NCI-H226 (cell line): Measurements from ENCODE around the gene ST8SIA4.
A peak's percentile ranks its signal among the peaks of the same experiment; 100 is the strongest.
"Not testable (repeated sequence)": the region's sequence is repeated elsewhere in the genome, so short reads cannot be mapped to it uniquely, and the experiment has no call there.

ENCODE experiments used
- DNase-seq: peaks from one replicate; pipeline ENCODE4 v3.0.0-alpha.2; 2015

ST8SIA4 gene

DNA sequence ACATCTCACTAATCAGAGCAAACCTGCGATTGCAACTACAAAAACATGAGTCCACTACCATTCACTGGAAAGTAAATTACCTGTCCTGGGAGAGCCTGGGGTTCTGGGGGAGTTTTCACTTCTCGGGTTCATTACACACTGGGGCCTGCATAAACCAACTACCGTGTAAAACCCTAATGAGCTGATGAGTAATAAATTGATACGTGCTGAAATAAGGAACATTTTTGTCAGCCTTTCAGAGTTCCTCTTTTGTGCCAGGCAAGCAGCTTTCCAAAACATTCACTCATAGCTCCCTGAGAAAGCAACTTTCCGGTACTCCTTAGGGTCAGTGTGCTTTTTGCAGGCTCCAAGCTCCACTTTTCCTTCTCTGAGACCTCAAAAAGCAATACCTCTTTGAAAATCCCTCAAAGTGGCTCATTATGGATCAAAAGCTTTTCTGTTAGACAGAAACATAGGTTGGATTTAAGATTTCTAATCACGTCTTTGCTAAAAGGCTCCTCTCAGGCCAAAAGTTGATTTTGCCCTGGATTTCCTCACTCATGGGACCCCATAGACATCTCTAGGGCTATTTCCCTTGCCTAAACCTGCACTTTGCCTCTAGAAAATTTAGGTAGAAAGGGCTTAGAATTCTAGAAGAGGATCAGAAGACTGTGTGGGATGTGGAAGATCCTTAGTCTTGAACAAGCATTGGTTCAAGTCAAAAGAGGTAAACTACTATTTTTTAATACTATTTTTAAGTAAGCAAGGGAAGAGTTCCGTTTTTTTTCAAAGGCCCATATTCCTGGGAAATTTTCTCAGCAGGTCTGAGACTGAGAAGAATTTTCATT lies 74.8 kb downstream of the ST8SIA4 start:
- DNase-seq = no peak

DNA sequence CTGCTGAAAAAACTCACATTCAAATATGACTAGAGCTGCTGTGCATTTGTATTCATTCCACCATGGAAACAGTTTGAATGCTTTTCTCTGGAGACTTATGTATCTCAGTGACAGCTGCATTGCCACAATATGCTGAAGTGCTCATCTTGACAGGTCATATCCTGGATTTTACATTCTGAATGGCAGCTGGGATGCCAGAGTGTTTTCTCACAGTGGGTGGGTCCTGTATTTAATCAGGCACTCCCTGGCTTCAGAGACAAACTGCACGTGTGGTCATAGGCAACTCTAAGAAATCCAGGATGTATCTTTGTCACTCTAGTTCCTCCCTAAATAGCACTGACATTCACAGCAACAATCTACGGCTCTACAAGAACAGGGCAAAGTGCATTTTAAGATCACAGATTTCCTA lies 75.6 kb downstream of the ST8SIA4 start:
- peak; percentile 12 for DNase-seq

DNA sequence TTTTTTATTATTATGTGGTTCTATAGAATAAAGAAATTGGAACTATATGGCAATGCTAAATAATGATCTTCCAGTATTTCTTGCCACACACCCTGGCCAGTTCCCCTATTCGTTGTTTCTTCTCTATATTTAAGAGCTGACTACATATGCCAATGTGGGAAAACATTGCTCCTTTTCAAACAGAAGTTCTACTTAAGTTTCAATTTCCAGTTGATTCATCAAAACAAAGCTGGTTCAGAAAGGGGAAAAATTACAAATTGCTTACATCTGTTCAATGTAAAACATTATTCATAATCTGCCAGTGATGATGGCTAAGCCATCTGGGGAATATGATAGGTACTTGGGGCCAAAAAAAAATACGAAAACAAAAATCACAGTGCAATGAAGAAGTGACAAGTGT lies 76.9 kb downstream of the ST8SIA4 start:
- DNase-seq = no peak

DNA sequence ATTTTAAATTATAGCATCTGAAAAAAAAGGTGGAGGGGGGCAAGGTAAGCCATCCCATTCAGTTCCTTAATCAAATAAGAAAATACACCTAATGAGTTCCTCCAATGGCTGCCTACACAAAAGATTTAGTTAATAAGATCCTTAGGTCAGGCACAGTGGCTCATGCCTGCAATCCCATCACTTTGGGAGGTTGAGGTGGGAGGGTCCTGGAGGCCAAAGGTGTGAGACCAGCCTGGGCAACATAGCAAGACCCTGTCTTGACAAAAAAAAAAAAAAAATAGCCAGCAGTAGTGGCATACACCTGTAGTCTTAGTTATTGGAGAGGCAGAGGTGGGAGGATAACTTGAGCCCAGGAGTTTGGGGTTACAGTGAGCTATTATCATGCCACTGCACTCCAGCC lies 78.4 kb downstream of the ST8SIA4 start:
- no peak for DNase-seq

DNA sequence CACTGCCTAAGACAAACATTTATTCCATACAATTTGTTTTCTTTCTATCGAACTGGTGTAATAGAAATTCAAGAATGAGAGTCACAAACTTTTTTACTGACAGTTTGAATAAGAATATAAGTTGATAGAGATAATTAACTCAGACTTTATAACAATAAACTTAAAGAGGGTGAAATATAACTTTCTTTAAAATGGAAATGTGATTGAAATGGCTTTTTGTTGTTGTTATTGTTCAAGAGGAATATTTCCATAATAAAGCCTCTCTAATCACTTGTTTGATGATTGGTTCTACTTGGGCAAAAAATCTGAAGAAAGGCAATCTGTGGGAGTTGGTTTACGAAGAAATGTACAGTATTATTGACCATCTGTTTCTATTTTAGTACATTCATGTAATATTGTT lies 79.3 kb downstream of the ST8SIA4 start:
- DNase-seq = no peak

DNA sequence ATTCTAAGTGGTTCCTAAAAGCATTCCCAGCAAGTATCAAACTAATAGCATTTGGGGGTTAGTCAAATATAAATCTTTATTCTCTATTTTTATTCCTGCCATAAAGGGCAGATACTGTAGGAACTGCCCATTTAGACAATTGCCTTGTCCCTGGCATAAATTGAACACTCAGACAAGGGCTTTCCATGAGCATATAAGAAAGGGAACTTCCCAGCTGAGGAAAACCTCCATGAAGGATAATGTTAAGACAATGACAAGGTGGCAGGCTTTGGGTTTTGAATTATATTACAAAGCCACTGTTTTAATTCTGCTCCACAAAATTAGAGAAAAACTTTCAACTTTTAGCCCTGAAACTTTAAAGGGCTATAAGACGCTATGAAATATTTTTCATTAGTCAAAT lies 81.3 kb downstream of the ST8SIA4 start:
- DNase-seq = no peak

DNA sequence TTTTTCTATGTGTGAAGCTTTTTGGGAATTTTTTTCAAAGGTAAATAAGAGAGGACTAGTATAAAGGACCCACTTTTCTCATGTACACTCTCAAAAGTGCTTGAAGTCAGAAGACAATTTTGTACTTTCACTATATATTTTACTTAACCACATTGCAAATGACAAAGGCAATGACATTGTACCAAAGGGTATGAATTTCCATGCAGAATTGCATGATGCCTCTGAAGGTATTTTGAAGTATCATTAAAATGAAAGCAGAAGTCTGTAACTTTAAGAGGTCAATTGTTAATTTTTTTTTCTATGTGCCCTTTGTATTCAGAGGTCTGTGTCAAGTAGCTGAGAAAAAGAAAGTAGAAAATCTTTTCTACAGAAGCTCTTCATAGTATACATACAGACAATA lies 84.7 kb downstream of the ST8SIA4 start:
- DNase-seq = no peak

DNA sequence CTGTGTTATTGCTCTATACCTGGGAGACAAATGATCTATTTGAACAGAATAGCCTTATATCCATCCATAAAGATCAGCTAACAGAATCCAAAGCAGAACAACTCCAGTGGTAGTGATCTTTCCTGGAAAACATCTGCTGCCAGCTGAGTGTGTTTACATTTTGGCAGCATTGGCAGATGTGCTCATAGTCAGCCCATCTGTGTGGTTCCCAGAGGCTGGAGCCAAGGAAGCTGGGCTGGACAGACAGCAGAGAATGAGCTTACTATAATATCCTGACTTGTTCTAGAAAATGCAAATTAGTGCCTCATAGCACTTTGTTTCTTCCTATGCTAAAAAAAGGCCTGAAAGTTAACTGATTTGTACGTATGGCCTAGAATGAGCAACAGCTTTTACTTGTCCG lies 99.7 kb downstream of the ST8SIA4 start:
- no peak for DNase-seq

DNA sequence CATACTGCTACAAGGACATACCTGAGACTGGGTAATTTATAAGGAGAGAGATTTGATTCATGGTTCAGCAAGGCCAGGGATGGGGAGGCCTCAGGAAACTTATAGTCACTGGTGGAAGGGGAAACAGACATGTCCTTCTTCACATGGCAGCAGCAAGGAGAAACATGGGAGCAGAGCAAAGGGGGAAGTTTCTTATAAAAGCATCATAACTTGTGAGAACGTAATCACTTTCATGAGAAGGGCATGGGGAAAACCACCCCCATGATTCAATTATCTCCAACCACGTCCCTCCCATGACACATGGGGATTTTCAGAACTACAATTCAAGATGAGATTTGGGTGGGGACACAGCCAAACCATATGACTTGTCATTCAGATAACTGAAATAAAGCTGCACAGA lies 100.9 kb downstream of the ST8SIA4 start:
- DNase-seq = no peak

DNA sequence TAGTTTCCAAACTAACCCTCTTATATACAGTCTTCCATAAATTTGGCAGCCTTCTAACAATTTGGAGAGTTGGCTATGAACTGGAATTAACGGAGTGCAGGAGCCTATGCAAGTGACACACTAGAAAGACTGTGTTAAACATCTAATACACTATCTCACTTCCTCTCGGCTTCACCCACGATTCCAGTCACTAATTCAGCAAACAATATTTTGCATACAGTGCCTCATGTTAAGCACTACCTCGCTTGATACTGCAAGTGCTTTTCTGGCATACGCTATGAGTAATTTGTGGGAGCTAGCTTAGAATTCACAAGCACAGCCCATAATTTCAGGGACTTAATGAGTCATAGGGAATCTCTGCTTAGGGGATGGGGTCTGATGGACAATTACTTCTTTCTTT lies 102.5 kb downstream of the ST8SIA4 start:
- DNase-seq = no peak

DNA sequence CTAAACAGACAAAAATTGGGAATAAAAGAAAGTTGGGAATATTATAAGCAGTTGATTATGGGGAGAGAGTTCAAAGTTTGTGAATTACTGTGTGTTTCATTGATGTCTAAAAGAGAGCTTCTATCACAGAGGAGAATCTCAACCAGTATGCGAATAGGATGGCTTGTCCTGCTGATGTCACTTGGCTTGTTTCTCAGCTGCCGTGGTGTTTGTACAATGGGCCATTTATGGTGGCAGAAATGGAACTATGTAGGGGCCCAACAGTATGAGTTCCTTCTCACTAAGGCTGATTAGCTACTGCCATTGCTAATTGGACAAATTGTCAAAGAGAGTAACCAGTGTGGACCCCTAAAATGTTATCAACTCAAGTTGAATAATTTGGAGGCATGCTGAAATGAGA lies 103.9 kb downstream of the ST8SIA4 start:
- no peak for DNase-seq

DNA sequence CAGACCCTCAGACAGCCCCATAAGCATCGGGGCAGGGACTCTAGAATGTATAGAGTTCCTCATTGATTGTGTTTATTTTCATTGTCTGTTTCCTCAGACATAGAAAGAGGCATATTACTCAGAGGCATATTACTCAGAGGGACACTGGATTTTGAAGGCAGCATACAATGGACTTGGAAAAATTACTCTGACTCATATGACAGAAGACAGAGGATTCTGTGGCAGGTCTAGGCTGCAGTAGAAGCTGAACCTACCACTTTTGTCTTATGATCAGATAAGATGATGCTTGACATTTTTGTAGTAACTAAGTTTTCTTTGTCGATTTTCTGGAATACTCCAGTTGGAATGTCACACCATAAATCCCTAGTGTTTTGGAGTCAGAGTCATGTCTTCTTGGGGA lies 105.2 kb downstream of the ST8SIA4 start:
- no peak for DNase-seq

DNA sequence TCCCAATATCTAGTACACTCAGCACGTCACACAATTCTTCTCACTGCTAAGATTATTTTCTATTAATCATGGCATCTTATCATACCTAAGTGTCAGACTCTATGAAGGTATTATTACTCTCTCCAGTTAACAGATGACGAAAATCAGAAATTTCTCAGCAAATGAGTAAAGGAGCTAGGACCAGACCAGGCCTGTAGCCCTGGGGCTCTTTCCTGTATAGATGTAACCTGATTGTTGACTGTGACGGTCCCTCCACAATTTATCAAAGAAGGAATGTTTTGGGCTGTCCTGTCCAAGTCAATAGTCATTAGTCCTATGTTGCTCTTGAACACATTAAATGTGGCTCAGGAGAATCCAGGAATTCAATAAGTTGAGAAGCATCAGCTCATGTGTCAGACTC lies 106.2 kb downstream of the ST8SIA4 start:
- no peak for DNase-seq

DNA sequence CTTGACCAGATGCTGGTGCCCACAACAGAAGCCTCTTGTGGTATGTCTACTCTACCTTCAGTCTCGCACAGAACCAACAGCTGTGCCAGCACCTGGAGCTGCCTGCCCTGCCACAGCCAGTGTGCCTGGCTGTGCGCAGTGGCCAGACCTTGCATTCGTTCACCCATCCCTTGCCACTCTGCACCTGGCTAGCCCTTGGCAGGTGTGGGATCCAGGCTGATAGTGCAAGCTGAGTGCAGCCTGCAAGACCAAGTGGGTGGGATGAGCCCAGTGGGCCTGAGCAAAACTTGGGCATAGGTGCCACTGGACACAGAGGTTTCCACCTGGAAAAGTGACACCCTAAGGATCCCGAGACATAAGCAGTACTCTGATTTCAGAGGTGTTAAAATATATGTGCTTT lies 108.2 kb downstream of the ST8SIA4 start:
- no peak for DNase-seq

DNA sequence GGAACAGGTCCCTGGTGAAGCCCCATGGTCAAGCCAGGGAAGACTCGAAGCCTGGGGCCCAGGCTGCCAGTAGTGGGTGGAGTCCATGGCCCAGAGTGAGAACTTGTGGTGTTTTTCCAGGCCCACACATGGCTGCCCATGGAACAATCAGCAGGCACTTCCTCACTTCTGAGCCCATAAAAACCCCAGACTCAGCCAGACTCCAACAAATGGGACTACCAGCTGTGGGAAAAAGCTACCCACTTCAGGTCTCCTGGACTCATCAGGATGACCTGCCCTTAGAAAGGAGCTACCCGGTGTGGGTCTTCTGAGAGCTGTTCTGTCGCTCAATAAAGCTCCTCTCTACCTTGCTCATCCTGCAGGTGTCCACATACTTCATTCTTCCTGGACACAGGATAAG lies 108.9 kb downstream of the ST8SIA4 start:
- DNase-seq = no peak

DNA sequence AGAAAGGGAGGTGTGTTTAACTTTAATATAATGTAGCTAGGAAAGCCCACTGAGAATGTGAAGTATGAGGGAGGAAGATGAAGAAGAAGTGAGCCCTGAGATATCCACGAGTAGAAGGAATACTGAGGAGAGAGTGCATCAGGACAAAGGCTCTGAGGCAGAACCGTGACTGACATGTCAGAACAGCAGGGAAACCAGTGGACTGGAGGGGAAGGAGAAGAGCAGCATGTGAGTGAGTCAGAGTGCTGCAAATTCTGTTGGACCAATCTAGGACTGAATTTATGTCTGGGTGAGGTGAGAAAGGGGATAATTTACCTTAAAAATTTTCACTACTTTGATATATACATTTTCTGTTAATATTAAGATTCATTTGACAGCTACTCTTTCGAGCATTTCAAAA lies 110.3 kb downstream of the ST8SIA4 start:
- no peak for DNase-seq

DNA sequence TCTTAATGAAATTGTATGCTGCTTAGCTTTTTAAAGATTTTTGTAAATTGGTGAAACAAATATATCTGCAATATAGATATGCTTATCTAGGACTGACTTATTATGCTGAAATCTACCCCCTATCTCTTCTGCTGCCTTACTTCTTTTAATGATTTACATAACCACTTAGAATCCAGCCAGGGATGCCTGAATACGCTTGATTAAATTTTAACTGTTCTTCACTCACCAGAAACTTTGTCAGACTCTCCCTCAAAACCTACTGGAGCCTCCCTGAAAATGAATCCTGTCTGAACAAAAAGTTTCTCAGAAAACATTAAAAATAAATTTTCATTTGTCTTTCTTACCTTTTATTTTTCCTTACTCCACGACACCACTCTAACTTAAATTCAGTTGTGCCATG lies 111.7 kb downstream of the ST8SIA4 start:
- DNase-seq = no peak

DNA sequence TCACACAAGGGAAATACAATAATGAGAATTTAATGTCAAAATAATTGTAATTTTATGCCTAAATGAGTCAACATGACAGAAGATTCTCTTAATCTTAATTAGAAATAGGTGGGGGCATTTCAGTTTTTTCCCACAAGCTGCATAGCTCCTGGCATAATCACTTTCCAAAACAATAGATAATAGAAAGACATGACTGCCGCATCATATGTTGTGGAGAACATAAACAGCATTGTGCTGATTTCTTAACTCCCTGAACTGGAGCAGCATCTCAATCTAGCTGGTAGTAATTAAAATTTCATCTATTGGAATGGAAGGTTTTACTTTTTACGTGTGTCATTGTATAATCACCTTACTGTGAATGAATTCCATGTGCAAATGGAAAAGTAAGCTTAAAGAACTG lies 112.1 kb downstream of the ST8SIA4 start:
- DNase-seq = no peak

DNA sequence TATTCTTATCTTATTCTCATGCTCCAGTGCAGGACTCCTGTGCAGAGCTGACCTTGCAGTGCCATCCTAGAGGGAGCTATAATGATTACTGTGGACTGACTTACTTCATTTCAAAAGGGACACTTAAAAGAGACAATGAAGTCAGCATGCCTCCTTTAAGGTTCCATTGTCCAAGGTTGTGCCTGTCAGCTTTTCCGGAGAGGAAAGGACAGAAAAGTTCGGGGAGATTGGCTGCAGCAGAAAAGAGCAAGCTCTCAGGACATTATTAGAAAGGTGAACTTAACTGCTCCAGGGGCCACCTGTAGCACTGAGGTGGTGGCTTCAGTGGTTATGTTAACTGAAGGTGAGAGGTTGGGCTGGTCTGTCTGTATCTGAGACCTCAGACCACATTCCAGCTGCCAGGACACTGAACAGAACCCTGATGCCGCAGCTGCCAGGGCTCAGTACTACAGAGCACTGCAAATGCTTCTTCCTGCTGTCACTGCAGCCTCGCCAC lies 112.9 kb downstream of the ST8SIA4 start:
- no peak for DNase-seq

DNA sequence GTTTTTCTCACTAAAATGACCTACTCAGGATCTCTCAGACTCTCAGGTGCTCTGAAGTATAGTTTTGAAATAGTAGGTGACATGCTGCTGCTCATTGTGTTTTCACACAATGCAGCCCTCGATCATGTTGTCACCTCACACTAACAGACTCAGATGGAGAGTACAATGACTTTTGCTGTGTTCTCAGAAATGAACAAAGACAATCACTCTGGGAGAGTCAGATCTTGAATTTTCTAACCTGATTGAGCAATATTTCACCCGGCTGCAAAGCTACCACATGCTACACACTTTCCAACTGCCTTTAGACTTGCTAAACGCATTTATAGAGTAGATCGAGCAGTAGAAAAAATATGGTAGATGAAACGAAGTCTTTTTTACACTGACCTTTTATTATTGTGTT lies 113.4 kb downstream of the ST8SIA4 start:
- DNase-seq = no peak

DNA sequence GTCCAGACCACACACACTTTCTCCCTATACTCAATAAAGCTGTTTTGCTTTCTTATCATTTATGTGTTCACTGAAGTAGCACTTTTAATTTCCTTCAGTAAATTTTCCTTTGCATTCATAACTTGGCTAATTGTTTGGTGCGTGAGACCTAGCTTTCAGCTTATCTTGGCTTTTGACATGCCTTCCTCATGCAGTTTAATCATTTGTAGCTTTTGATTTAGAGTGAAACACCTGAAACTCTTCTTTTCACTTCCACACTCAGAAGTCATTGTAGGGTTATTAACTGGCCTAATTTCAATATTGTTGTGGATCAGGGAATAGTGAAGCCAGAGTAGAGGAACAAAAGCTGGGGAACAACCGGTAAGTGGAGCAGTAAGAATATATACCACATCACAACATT lies 114.7 kb downstream of the ST8SIA4 start:
- DNase-seq = no peak

DNA sequence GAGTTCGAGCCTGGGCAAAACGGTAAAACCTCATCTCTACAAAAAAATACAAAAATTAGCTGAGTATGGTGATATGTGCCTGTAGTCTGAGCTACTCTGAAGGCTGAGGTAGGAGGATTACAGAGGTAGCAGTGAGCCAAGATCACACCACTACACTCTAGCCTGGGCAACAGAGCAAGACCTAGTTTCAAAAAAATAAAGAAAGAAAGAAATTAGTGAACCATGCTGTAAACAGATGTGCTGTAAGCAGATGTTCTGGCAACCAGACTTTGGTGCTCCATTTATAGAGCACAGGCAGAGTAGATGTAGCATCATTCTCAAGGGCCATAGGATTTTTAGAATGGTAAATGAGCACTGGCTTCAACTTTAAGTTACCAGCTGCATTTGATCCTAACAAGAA lies 115.4 kb downstream of the ST8SIA4 start:
- no peak for DNase-seq

DNA sequence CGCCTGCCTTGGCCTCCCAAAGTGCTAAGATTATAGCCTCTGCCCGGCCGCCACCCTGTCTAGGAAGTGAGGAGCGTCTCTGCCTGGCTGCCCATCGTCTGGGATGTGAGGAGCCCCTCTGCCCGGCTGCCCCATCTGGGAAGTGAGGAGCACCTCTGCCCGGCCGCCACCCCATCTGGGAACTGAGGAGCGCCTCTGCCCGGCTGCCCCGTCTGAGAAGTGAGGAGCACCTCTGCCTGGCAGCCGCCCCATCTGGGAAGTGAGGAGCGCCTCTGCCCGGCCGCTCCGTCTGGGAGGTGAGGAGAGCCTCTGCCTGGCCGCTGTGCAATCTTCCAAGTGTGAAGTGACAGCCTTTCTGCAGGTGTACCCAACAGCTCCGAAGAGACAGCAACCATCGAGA lies 117.5 kb downstream of the ST8SIA4 start:
- DNase-seq = not testable (repeated sequence)

DNA sequence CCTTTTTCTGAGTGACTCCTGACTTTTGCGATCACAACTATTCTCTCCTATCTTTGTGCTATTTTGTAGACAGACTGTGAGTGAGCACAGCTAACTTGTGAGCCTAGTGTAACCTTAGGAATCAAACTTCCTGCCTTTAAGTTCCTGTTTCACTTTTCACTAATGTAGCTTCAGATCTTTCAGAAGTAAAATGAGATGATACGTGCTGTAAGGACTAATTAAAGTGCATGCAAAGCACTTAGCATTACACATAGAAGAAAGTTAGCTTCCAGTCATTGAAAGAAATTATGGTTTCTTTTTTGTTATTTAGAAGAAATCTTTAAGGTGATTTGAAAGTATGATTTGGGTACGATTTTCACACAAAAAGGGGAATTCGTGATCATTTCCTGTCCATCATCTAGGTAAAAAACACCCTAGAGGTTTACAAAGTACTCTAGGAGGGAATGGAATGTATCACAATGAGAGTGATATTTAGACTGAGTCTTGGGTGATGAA lies 122.7 kb downstream of the ST8SIA4 start:
- no peak for DNase-seq
